Esophagus (tissue), 2 donors: Measurements from ENCODE around the gene STX10. TPM values are rescaled to one million over a fixed set of nuclear protein-coding genes. Genes with fewer than 3 reads are reported as not detected.

Experiments
- H3K27ac ChIP-seq, 2 donors: one replicate each; pipeline ENCODE4 v1.5.1; 2013; ENCODE audit warnings: low read depth in 2 of 2, mild to moderate bottlenecking in 2 of 2, inconsistent platforms in 1 of 2, low read length in 1 of 2, moderate library complexity in 1 of 2
- H3K27me3 ChIP-seq, 2 donors: one replicate each; pipeline ENCODE4 v1.6.1; 2013; ENCODE audit warnings: low read length in 2 of 2, control low read depth in 1 of 2, mild to moderate bottlenecking in 1 of 2; ENCODE audit not compliant: insufficient read depth in 2 of 2, control insufficient read depth in 1 of 2
- H3K36me3 ChIP-seq, 2 donors: one replicate each; pipeline ENCODE4 v1.6.1; 2013; ENCODE audit warnings: low read length in 1 of 2; ENCODE audit not compliant: control insufficient read depth in 2 of 2, insufficient read depth in 2 of 2
- H3K4me1 ChIP-seq, 2 donors: one replicate each; pipeline ENCODE4 v1.6.1; 2013; ENCODE audit warnings: low read length in 1 of 2; ENCODE audit not compliant: control insufficient read depth in 2 of 2, insufficient read depth in 2 of 2
- H3K4me3 ChIP-seq, 2 donors: one replicate each; pipeline ENCODE4 v1.5.1; 2013; ENCODE audit warnings: low read length in 2 of 2, mild to moderate bottlenecking in 2 of 2, low read depth in 1 of 2, moderate library complexity in 1 of 2
- H3K9me3 ChIP-seq, 2 donors: one replicate each; pipeline ENCODE4 v1.6.1; 2013; ENCODE audit warnings: mild to moderate bottlenecking in 2 of 2, low read depth in 1 of 2, low read length in 1 of 2, moderate library complexity in 1 of 2; ENCODE audit not compliant: control insufficient read depth in 2 of 2, insufficient read depth in 1 of 2
- WGBS, 2 donors: extraction: QIAGEN DNeasy Blood & Tissue Kit; methylation state at CpG; one replicate each; pipeline ENCODE4 v1.1.7; 2013; 5-methylcytosine and 5-hydroxymethylcytosine counted together
- polyA plus RNA-seq, 2 donors: library from polyadenylated mRNA; stranded (reverse); fragments of 200-250 nt; gene quantifications; one replicate each; pipeline ENCODE4 v1.2.3, GENCODE V29; 2013
- donor health status: healthy with polysubstance abuse.
- donor health status: Bipolar disorder and iron deficiency.

Gene STX10
- polyA plus RNA-seq, 2 donors = 75.1 to 76.0 TPM

- 54 to 57% methylated on average over 44 of the region's 44 CpGs for WGBS, 2 donors
- H3K36me3 ChIP-seq = peaks cover 0 to 5% of the 10 kb centered on the region in 2 donors
- peaks cover 0 to 12% of the 10 kb centered on the region in 2 donors for H3K4me1 ChIP-seq
- H3K27ac ChIP-seq = peak overlapping the region; percentile 59 to 63
- H3K4me3 ChIP-seq = no peak overlapping the region
- no peaks in the 10 kb centered on the region for H3K27me3 ChIP-seq
- H3K9me3 ChIP-seq = peaks cover 0 to 2% of the 10 kb centered on the region in 2 donors
Measured at GRCh38 chr19:13095934-13096927, 53.9 kb downstream of the STX10 start.

DNA sequence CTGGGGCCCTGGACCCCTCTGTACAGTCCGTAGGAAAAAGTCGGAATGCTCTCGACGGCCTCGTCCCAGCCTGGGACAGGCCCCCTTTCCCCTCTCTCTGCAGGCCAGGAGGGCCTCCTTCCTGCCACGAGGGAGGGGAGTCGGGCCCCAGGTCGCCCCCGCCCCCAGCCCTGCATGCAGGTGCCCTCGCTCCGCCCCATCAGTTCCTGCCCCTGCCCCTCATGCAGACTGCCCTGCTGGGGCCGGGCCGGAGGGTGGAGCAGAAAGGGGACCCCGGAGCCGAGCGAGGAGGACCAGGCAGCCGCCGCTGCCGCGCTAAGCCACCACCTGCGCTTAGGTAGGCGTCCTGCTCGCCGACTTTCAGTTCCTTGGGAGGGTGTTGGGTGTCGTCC is 54.8 kb downstream of the STX10 start:
- Histone ChIP-seq H3K27ac (peak overlapping the region in 1 of 2 donors; percentile 33), H3K4me1 (peaks cover 0 to 12% of the 10 kb centered on the region in 2 donors), H3K4me3 (no peak overlapping the region)

GRCh38 chr19:13094771-13095392 is 55.3 kb downstream of the STX10 start:
- WGBS, 2 donors = 58 to 64% methylated on average over 15 to 16 of the region's 16 CpGs
- Histone ChIP-seq H3K27ac (no peak overlapping the region), H3K4me1 (peaks cover 0 to 10% of the 10 kb centered on the region in 2 donors), H3K27me3 (no peaks in the 10 kb centered on the region), H3K9me3 (no peaks in the 10 kb centered on the region), H3K4me3 (no peak overlapping the region), H3K36me3 (peaks cover 0 to 10% of the 10 kb centered on the region in 2 donors)

More for the DNA sequence above, 54.8 kb downstream of the STX10 start:
- Histone ChIP-seq H3K27me3 (no peaks in the 10 kb centered on the region), H3K36me3 (peaks cover 0 to 5% of the 10 kb centered on the region in 2 donors), H3K9me3 (peaks cover 0 to 2% of the 10 kb centered on the region in 2 donors)
- 66 to 74% methylated on average over 25 of the region's 25 CpGs for WGBS, 2 donors

DNA sequence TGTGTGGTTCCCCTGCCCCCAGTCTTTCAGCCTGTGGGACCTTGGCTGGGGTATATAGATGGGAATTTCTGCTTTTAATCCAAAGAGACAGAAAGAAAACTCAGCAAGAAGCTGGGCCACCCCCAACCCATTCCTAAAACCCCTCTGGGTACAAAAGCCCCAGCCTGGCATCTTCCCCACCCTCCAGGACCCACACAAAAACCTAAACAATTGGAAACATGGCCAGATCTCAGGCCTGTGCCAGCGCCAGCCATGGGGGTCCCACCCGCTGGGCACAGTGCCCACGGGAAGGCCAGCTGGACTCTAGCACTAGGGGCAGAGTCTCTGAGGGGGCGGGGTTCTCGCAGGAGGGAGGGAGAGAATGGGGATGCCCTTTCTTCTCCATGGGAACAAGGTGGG is 56.1 kb downstream of the STX10 start:
- Histone ChIP-seq H3K4me1 (peaks cover 0 to 5% of the 10 kb centered on the region in 2 donors), H3K36me3 (peaks cover 0 to 14% of the 10 kb centered on the region in 2 donors), H3K4me3 (no peak overlapping the region), H3K9me3 (no peaks in the 10 kb centered on the region), H3K27ac (peak overlapping the region in 1 of 2 donors; percentile 28), H3K27me3 (no peaks in the 10 kb centered on the region)
- WGBS, 2 donors = 42 to 49% methylated on average over 5 of the region's 5 CpGs

Other genes with a start within 250 kb of the STX10 start
- under 1 TPM; 0.20 to 0.59 TPM for gene SYCE2, start 231.1 kb downstream of the STX10 start, polyA plus RNA-seq
- gene FARSA, start 216.7 kb downstream of the STX10 start, polyA plus RNA-seq = 10 to 100 TPM; 29.1 to 49.3 TPM
- 100 to 1,000 TPM; 173 to 361 TPM for gene CALR, start 211.8 kb downstream of the STX10 start, polyA plus RNA-seq
- gene RAD23A, start 204.5 kb downstream of the STX10 start, polyA plus RNA-seq = 10 to 100 TPM; 73.9 to 81.0 TPM
- 10 to 100 TPM; 53.7 to 57.0 TPM for gene GADD45GIP1, start 193.2 kb downstream of the STX10 start, polyA plus RNA-seq
- not detected for gene DAND5, start 180.8 kb downstream of the STX10 start, polyA plus RNA-seq
- 10 to 100 TPM; 26.9 to 38.5 TPM for gene NFIX, start 154.9 kb downstream of the STX10 start, polyA plus RNA-seq
- 1 to 10 TPM; 1.5 to 1.9 TPM for gene LYL1, start 47.5 kb downstream of the STX10 start, polyA plus RNA-seq
- 10 to 100 TPM; 34.0 to 59.5 TPM for gene TRMT1, start 33.6 kb downstream of the STX10 start, polyA plus RNA-seq
- 10 to 100 TPM; 19.5 to 39.4 TPM for gene NACC1, start 32.1 kb downstream of the STX10 start, polyA plus RNA-seq
- 100 to 1,000 TPM in 1 of 2 donors, 10 to 100 TPM in 1; 52.1 to 101 TPM for gene IER2, start within 50 bp of the STX10 start, polyA plus RNA-seq